K562 (cell line): Measurements from ENCODE around the gene CPNE1. TPM values are rescaled to one million over a fixed set of nuclear protein-coding genes. Genes with fewer than 3 reads are reported as not detected.

Experiments
- ARNT ChIP-seq, 2 experiments: fragments of 450-650 bp; IDR thresholded peaks; 2 replicates each; pipeline ENCODE4 v1.6.1; 2016; ENCODE audit warnings: mild to moderate bottlenecking in 1 of 2
- ZEB2 ChIP-seq: fragments of 450-650 bp; IDR thresholded peaks from 2 replicates; pipeline ENCODE4 v1.6.1; 2016
- ZKSCAN1 ChIP-seq: fragments of 150-350 bp; IDR thresholded peaks from 2 replicates; pipeline ENCODE4 v1.6.1; 2016; ENCODE audit warnings: low read depth, low read length
- polyA plus RNA-seq, 8 experiments: library from polyadenylated mRNA; depleted of rRNA in 4 of 8; stranded (reverse) in 5 of 8; unstranded in 3 of 8; fragments of >200 nt; fragmentation: Nextera tagmentation in 2 of 8; fragmentation: Illumina TruSeq in 1 of 8; extraction: Ambion mirVana in 2 of 8; extraction: Trizol in 1 of 8; gene quantifications; 2 replicates each; pipeline versions ENCODE4 v1.2.1 to v1.2.3, GENCODE V29; 2011 to 2014; ENCODE audit warnings: inconsistent platforms in 1 of 8, missing spikeins in 1 of 8
- total RNA-seq, 7 experiments: library from RNA; depleted of rRNA in 6 of 7; stranded (reverse); fragments of >200 nt in 6 of 7; fragmentation: Illumina TruSeq in 2 of 7; extraction: Trizol in 2 of 7; gene quantifications; 2 replicates each; pipeline versions ENCODE4 v1.2.1 to v1.2.3, GENCODE V29; 2011 to 2021; ENCODE audit warnings: low replicate concordance in 1 of 7
- TF ChIP-seq, protein P1 (sequence below), 2 experiments: IDR thresholded peaks; 2 replicates each; pipeline ENCODE4 v1.6.1; 2011; ENCODE audit warnings: borderline replicate concordance in 1 of 2, control low read depth in 1 of 2, low read depth in 1 of 2, low read length in 1 of 2, mild to moderate bottlenecking in 1 of 2, mixed read lengths in 1 of 2, moderate library complexity in 1 of 2; ENCODE audit not compliant: insufficient read depth in 1 of 2, insufficient read length in 1 of 2, poor library complexity in 1 of 2, severe bottlenecking in 1 of 2; ENCODE audit errors: extremely low read depth in 1 of 2
- TF ChIP-seq, protein P2 (sequence below): fragments of 450-650 bp; IDR thresholded peaks from 2 replicates; pipeline ENCODE4 v1.6.1; 2016; ENCODE audit warnings: low read depth
- TF ChIP-seq, protein P3 (sequence below): sonication (generic); formaldehyde crosslinking; IDR thresholded peaks from 2 replicates; pipeline ENCODE4 v1.4.0; 2020; ENCODE audit warnings: mild to moderate bottlenecking, missing genetic modification reagents

Gene CPNE1
- total and polyA plus RNA-seq, 9 of the 15 experiments (the other 6 are each of a cell fraction or from before 2014, with no cell fraction given), result 42.1 to 102 (median 56.0) TPM

DNA sequence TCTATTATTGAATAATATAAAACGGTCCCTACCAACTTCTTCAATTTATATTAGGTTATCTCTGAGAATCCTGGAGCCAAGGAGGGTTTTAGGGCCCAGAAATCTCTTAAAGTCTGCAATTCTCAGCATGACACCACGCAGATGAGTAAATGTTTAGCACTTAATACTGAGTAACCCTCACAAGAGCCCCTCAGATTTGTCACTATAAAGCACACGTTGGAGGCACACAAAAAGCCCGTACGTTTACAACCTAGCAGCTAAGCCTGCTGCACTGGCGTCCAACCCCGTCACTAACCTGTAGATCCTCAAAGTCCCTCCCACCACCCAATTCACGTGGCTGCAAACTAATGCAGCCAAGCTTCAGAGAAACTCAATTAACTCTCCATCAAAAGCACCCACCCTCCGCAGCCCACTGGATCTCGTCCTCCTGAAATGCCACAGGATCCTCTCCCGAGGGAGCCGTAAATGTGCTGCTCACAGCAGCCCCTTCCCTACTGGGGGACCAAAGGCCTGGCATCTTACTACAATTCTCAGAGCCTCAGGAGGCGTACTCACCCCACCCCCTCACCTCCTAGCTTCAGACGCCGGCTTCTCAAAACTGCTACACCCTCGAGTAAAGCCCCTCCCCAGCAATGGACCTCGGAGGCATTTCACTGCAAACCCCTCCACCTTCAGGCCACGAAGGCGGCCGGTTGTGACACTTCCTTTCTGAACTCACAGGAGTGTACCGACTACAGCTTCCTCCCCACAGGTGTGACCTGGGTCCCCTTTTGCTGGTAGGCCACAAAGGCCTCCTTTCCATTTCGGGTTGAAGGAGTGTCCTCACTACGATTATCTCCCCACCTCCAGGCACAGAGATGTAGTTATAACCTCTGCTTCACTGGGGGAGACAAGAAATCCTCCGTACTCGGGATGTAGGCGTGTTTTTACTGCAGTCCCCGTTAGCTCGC, 909 bp downstream of the CPNE1 start (continued):
- TF ChIP-seq, protein P1, sequence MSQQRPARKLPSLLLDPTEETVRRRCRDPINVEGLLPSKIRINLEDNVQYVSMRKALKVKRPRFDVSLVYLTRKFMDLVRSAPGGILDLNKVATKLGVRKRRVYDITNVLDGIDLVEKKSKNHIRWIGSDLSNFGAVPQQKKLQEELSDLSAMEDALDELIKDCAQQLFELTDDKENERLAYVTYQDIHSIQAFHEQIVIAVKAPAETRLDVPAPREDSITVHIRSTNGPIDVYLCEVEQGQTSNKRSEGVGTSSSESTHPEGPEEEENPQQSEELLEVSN (IDR thresholded peaks at IDR 0.05; ENCODE audit: borderline replicate concordance in 1 of 2, extremely low read depth in 1 of 2, insufficient read depth in 1 of 2, insufficient read length in 1 of 2, low read depth in 1 of 2, low read length in 1 of 2, poor library complexity in 1 of 2, severe bottlenecking in 1 of 2), result peak in 1 of 2 experiments; percentile 40
- TF ChIP-seq, protein P2, sequence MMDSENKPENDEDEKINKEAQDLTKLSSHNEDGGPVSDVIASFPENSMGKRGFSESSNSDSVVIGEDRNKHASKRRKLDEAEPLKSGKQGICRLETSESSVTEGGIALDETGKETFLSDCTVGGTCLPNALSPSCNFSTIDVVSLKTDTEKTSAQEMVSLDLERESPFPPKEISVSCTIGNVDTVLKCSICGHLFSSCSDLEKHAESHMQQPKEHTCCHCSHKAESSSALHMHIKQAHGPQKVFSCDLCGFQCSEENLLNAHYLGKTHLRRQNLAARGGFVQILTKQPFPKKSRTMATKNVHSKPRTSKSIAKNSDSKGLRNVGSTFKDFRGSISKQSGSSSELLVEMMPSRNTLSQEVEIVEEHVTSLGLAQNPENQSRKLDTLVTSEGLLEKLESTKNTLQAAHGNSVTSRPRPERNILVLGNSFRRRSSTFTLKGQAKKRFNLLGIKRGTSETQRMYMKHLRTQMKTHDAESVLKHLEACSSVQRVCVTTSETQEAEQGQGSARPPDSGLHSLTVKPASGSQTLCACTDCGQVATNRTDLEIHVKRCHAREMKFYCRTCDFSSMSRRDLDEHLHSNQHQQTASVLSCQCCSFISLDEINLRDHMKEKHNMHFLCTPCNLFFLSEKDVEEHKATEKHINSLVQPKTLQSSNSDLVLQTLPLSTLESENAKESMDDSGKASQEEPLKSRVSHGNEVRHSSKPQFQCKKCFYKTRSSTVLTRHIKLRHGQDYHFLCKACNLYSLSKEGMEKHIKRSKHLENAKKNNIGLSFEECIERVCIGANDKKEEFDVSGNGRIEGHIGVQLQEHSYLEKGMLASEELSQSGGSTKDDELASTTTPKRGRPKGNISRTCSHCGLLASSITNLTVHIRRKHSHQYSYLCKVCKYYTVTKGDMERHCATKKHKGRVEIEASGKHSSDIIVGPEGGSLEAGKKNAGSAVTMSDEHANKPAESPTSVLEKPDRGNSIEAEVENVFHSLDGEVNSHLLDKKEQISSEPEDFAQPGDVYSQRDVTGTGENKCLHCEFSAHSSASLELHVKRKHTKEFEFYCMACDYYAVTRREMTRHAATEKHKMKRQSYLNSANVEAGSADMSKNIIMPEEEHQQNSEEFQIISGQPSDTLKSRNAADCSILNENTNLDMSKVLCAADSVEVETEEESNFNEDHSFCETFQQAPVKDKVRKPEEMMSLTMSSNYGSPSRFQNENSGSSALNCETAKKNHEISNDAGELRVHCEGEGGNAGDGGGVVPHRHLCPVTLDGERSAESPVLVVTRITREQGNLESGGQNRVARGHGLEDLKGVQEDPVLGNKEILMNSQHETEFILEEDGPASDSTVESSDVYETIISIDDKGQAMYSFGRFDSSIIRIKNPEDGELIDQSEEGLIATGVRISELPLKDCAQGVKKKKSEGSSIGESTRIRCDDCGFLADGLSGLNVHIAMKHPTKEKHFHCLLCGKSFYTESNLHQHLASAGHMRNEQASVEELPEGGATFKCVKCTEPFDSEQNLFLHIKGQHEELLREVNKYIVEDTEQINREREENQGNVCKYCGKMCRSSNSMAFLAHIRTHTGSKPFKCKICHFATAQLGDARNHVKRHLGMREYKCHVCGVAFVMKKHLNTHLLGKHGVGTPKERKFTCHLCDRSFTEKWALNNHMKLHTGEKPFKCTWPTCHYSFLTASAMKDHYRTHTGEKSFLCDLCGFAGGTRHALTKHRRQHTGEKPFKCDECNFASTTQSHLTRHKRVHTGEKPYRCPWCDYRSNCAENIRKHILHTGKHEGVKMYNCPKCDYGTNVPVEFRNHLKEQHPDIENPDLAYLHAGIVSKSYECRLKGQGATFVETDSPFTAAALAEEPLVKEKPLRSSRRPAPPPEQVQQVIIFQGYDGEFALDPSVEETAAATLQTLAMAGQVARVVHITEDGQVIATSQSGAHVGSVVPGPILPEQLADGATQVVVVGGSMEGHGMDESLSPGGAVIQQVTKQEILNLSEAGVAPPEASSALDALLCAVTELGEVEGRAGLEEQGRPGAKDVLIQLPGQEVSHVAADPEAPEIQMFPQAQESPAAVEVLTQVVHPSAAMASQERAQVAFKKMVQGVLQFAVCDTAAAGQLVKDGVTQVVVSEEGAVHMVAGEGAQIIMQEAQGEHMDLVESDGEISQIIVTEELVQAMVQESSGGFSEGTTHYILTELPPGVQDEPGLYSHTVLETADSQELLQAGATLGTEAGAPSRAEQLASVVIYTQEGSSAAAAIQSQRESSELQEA, result no peak
- peak; percentile 25; the same call in 1 of the 2 replicates for TF ChIP-seq ZKSCAN1
- peak in 1 of 2 experiments; percentile 38; a peak in 1 of 4 replicates for TF ChIP-seq ARNT (IDR thresholded peaks at IDR 0.05)
- 0 out of 2 replicates have a peak, but pooled peaks have one; percentile 24 for TF ChIP-seq ZEB2
- TF ChIP-seq, protein P3, sequence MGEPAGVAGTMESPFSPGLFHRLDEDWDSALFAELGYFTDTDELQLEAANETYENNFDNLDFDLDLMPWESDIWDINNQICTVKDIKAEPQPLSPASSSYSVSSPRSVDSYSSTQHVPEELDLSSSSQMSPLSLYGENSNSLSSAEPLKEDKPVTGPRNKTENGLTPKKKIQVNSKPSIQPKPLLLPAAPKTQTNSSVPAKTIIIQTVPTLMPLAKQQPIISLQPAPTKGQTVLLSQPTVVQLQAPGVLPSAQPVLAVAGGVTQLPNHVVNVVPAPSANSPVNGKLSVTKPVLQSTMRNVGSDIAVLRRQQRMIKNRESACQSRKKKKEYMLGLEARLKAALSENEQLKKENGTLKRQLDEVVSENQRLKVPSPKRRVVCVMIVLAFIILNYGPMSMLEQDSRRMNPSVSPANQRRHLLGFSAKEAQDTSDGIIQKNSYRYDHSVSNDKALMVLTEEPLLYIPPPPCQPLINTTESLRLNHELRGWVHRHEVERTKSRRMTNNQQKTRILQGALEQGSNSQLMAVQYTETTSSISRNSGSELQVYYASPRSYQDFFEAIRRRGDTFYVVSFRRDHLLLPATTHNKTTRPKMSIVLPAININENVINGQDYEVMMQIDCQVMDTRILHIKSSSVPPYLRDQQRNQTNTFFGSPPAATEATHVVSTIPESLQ (CRISPR knock-in tag), result 0 out of 2 replicates have a peak, but pooled peaks have one; percentile 2
